Ecto neural progenitor cell (in vitro differentiated cells): ENCODE results near the gene TMEM208.

Experiments
- DNase-seq: peaks from one replicate; pipeline ENCODE4 v3.0.0-alpha.2; 2018; ENCODE audit warnings: low spot score

The TMEM208 gene

GRCh38 chr16:67237396-67238277, 10.7 kb downstream of the TMEM208 start:
- no peak for DNase-seq

- no peak for DNase-seq
These were observed 11.3 kb downstream of the TMEM208 start for GRCh38 chr16:67238278-67238575.

GRCh38 chr16:67238806-67239470, 12.0 kb downstream of the TMEM208 start:
- no peak for DNase-seq

GRCh38 chr16:67240506-67240905, 13.6 kb downstream of the TMEM208 start:
- no peak for DNase-seq

- no peak for DNase-seq
These were observed 14.3 kb downstream of the TMEM208 start for GRCh38 chr16:67241008-67241900.

GRCh38 chr16:67242138-67242730, 15.3 kb downstream of the TMEM208 start:
- DNase-seq = no peak

GRCh38 chr16:67243481-67243880, 16.6 kb downstream of the TMEM208 start:
- no peak for DNase-seq

GRCh38 chr16:67244387-67245185, 17.7 kb downstream of the TMEM208 start:
- DNase-seq = no peak

- no peak for DNase-seq
These were observed 18.3 kb downstream of the TMEM208 start for GRCh38 chr16:67245186-67245585.

GRCh38 chr16:67245674-67246080, 18.7 kb downstream of the TMEM208 start:
- DNase-seq = no peak

GRCh38 chr16:67246081-67246755, 19.3 kb downstream of the TMEM208 start:
- DNase-seq = peak; percentile 92

GRCh38 chr16:67246756-67247191, 19.8 kb downstream of the TMEM208 start:
- DNase-seq = peak; percentile 78

- peak; percentile 97 for DNase-seq
These were observed 20.5 kb downstream of the TMEM208 start, which contains the start of gene FHOD1 for GRCh38 chr16:67247192-67248072. TSS of gene FHOD1 (minus strand) at chr16:67247481. CDS start at chr16:67247410, 71 bp downstream.

GRCh38 chr16:67248073-67248400, 21.1 kb downstream of the TMEM208 start:
- no peak for DNase-seq

GRCh38 chr16:67248401-67249177, 21.7 kb downstream of the TMEM208 start, which contains the start of gene SLC9A5:
TSS of gene SLC9A5 (plus strand) at chr16:67248979. CDS start at chr16:67249015, 36 bp downstream.
- DNase-seq = peak; percentile 69

- DNase-seq = no peak
These were observed 22.5 kb downstream of the TMEM208 start for GRCh38 chr16:67249178-67250044.

GRCh38 chr16:67250045-67250327, 23.1 kb downstream of the TMEM208 start:
- no peak for DNase-seq
